ENCODE results near the gene GKN1. TPM values are rescaled to one million over a fixed set of nuclear protein-coding genes. Genes with fewer than 3 reads are reported as not detected.
"Not testable (repeated sequence)": the region's sequence is repeated elsewhere in the genome, so short reads cannot be mapped to it uniquely, and the experiment has no call there.

The GKN1 gene
- total RNA-seq, 1 donor from 2014 or later, result 0.37 TPM

DNA sequence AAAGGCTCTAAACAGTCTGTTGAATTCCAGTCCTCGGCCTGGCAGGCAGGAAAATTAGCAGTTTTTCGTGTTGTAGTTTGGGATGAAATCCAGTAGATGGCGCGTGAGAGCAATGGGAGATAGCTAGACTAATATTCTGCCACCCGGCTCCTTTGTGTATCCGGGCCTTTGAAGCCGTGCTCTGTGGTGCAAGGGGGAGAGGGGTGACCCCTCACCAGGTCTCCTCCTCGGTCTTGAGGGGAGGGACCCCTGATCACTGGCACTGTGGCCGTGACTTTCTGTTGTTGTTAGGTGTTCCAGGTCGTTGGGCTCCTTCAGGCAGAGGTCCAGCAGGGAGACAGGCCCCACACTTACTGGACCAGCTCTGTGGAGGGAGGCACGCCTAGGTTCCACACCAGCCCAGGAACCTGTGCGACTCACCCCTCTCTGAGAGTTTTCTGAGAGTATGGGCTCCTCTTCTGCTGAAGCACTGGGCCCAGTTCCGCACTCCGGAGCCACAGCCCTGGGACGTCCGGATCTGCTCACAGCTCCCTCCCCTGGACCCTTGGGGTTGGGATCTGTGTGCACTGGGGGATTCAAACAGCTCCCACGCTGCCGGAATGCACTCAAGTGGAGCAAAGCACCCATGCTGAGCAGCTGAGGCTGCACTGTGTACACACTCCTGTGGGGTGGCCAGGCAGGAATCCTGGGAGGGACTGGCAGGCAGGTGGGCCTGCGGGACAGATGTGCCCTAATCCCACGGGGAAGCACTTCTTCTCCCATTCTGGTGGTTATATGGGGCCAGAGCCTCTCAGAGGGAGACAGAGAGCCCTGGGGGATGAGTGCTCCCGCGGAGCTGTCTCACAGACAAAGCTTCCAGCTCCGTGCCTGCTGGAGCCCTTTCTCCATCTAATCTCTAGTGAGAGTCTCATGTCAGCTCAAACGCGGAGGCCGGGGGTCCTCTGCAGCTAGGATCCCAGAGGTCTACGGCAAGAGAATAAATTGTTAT is 30.6 kb upstream of the GKN1 start:
- TF ChIP-seq, protein P1, sequence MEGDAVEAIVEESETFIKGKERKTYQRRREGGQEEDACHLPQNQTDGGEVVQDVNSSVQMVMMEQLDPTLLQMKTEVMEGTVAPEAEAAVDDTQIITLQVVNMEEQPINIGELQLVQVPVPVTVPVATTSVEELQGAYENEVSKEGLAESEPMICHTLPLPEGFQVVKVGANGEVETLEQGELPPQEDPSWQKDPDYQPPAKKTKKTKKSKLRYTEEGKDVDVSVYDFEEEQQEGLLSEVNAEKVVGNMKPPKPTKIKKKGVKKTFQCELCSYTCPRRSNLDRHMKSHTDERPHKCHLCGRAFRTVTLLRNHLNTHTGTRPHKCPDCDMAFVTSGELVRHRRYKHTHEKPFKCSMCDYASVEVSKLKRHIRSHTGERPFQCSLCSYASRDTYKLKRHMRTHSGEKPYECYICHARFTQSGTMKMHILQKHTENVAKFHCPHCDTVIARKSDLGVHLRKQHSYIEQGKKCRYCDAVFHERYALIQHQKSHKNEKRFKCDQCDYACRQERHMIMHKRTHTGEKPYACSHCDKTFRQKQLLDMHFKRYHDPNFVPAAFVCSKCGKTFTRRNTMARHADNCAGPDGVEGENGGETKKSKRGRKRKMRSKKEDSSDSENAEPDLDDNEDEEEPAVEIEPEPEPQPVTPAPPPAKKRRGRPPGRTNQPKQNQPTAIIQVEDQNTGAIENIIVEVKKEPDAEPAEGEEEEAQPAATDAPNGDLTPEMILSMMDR (IDR thresholded peaks at IDR 0.05), result peak; percentile 93
- H3K36me3 Mint-ChIP-seq (ENCODE audit: low read depth), result peaks cover 7% of the 10 kb centered on the region
- peaks cover 33% of the 10 kb centered on the region for H3K9me3 Mint-ChIP-seq (ENCODE audit: low read depth)
- no peak for DNase-seq (ENCODE audit: low spot score)
- H3K27me3 Mint-ChIP-seq (ENCODE audit: low read depth), result no peaks in the 10 kb centered on the region
- H3K27ac Mint-ChIP-seq (ENCODE audit: unreplicated experiment), result peak overlapping the region; percentile 74
- H3K4me1 Mint-ChIP-seq (ENCODE audit: low read depth), result peaks cover 15% of the 10 kb centered on the region
- no peak overlapping the region for H3K4me3 Mint-ChIP-seq (ENCODE audit: unreplicated experiment)

DNA sequence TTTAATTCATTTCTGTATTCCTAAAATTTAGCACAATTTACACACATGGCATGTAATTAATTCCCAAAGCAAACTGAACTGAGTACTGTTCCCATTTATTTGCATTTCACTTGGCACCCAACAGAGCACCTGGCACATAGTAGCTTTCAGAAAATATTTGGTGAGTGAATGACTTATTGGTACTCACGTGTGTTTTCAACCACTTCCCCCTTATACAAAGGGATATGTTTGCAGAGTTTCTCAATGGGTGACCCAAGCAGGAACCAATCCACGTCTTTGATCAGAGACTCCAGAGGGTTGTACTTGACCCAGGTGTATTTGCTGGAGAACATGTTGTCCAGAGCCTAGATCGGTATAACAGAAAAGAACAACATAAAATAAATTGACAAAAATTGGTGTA is 28.3 kb upstream of the GKN1 start:
- Mint-ChIP-seq H3K9me3 (ENCODE audit: low read depth) (peaks cover 23% of the 10 kb centered on the region), H3K36me3 (ENCODE audit: low read depth) (peaks cover 6% of the 10 kb centered on the region), H3K4me3 (ENCODE audit: unreplicated experiment) (no peak overlapping the region), H3K27ac (ENCODE audit: unreplicated experiment) (no peak overlapping the region), H3K27me3 (ENCODE audit: low read depth) (no peaks in the 10 kb centered on the region), H3K4me1 (ENCODE audit: low read depth) (peaks cover 22% of the 10 kb centered on the region)
- TF ChIP-seq, protein P1 (IDR thresholded peaks at IDR 0.05), result no peak
- DNase-seq (ENCODE audit: low spot score), result no peak

DNA sequence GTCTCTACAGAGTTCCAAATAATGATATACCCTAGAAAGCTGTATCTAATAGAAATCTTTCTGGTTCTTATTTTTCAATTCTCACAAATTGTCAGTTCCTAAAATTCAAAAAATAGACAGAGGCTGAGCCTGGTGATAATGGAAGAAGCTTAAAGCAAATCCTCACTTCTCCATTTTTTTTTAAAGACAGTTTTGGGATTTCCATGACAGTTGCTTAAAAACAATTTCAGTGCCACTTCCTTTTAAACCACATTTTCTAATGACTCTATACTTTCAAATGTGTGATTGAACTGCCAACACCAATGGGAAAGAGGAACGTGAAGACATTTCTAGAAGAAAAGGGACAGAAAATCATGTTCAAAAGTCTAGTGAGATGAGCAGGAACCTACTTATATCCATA is 25.7 kb upstream of the GKN1 start:
- H3K9me3 Mint-ChIP-seq (ENCODE audit: low read depth), result peaks cover 11% of the 10 kb centered on the region
- H3K27ac Mint-ChIP-seq (ENCODE audit: unreplicated experiment), result no peak overlapping the region
- no peak overlapping the region for H3K4me3 Mint-ChIP-seq (ENCODE audit: unreplicated experiment)
- H3K27me3 Mint-ChIP-seq (ENCODE audit: low read depth), result no peaks in the 10 kb centered on the region
- peaks cover 15% of the 10 kb centered on the region for H3K4me1 Mint-ChIP-seq (ENCODE audit: low read depth)
- peaks cover 2% of the 10 kb centered on the region for H3K36me3 Mint-ChIP-seq (ENCODE audit: low read depth)
- TF ChIP-seq, protein P1 (IDR thresholded peaks at IDR 0.05), result no peak
- no peak for DNase-seq (ENCODE audit: low spot score)

DNA sequence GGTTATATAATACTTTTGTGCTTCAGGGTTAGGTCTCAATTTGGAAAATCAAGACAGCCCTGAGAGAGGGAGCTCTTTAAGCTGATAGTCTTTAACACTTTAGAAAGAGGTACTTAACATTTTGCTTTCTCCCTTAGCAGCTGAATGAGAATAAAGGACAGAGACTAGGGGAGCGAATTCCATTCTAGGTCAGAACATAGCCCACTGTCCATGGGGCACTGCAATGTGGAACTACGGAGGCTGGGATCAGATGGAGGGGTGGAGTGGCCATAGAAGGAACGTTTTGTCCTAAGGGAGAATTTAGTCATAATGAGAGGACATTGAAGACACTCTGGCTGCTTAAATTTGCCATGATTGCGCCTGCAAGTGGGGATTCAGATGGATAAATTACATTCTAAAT is 22.5 kb upstream of the GKN1 start:
- H3K36me3 Mint-ChIP-seq (ENCODE audit: low read depth), result no peaks in the 10 kb centered on the region
- no peak overlapping the region for H3K4me3 Mint-ChIP-seq (ENCODE audit: unreplicated experiment)
- H3K27me3 Mint-ChIP-seq (ENCODE audit: low read depth), result no peaks in the 10 kb centered on the region
- peaks cover 6% of the 10 kb centered on the region for H3K4me1 Mint-ChIP-seq (ENCODE audit: low read depth)
- no peak overlapping the region for H3K27ac Mint-ChIP-seq (ENCODE audit: unreplicated experiment)
- TF ChIP-seq, protein P1 (IDR thresholded peaks at IDR 0.05), result no peak
- no peak for DNase-seq (ENCODE audit: low spot score)
- peaks cover 9% of the 10 kb centered on the region for H3K9me3 Mint-ChIP-seq (ENCODE audit: low read depth)

DNA sequence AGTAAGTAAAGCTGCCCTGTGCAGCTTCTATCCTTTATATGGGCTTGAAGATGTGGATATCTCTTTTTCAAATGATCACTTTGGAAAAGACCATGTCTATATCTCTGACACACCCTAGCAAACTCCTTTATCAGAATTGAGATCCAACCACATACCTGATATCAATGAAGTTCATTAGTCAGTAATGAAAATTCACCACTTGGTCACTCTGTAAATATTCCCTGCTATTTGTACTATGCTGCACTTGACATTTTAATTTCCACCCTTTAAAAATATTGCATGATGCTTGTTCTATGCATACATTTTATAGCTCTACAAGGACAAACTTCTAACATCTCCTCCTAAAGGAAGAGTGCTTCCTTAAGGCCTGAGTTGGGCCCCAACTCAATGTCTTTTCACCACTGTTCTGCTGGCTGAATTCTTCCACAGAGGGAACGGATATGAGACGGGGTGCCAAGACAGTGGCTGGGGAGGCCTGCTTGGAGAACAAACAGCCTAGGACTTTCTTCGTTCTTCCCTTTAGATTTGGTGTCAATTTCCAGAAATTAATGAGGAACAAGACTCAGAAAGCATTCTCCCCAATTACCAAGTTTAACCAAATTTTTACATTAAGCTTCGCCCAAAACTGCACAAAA is 21.4 kb upstream of the GKN1 start, which contains the start of gene GKN2:
TSS of gene GKN2 (minus strand) at position 7 of the 635 bp plus-strand sequence. CDS start 32 bp downstream, outside the sequence.
- H3K36me3 Mint-ChIP-seq (ENCODE audit: low read depth), result no peaks in the 10 kb centered on the region
- no peak for DNase-seq (ENCODE audit: low spot score)
- H3K27me3 Mint-ChIP-seq (ENCODE audit: low read depth), result no peaks in the 10 kb centered on the region
- H3K4me1 Mint-ChIP-seq (ENCODE audit: low read depth), result peaks cover 6% of the 10 kb centered on the region
- no peak within 1 kb of the TSS for H3K4me3 Mint-ChIP-seq (ENCODE audit: unreplicated experiment)
- H3K27ac Mint-ChIP-seq (ENCODE audit: unreplicated experiment), result no peak within 1 kb of the TSS
- peaks cover 9% of the 10 kb centered on the region for H3K9me3 Mint-ChIP-seq (ENCODE audit: low read depth)
- TF ChIP-seq, protein P1 (IDR thresholded peaks at IDR 0.05), result no peak

DNA sequence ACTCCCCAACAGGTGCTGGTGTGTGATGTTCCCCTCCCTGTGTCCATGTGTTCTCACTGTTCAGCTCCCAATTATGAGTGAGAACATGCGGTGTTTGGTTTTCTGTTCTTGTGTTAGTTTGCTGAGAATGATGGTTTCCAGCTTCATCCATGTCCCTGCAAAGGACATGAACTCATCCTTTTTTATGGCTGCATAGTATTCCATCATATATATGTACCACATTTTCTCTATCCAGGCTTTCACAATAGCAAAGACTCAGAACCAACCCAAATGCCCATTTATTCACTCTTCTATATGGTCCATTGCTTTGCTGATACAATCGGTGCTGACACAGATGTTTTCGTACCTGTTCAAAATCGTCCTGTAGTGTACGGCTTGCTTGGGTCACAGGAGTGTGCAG is 19.0 kb upstream of the GKN1 start:
- not testable (repeated sequence) for H3K4me1 Mint-ChIP-seq (ENCODE audit: low read depth); H3K4me3 Mint-ChIP-seq (ENCODE audit: unreplicated experiment); H3K27me3 Mint-ChIP-seq (ENCODE audit: low read depth); H3K9me3 Mint-ChIP-seq (ENCODE audit: low read depth); H3K36me3 Mint-ChIP-seq (ENCODE audit: low read depth); H3K27ac Mint-ChIP-seq (ENCODE audit: unreplicated experiment); DNase-seq (ENCODE audit: low spot score)

Measured in chondrocyte (in vitro differentiated cells).